Measurements from ENCODE around the gene GLT1D1.
"Not testable (repeated sequence)": the region's sequence is repeated elsewhere in the genome, so short reads cannot be mapped to it uniquely, and the experiment has no call there.

The GLT1D1 gene

GRCh38 chr12:128820723-128821432, 32.4 kb upstream of the GLT1D1 start:
- DNase-seq (ENCODE audit: low read depth) = no peak

DNA sequence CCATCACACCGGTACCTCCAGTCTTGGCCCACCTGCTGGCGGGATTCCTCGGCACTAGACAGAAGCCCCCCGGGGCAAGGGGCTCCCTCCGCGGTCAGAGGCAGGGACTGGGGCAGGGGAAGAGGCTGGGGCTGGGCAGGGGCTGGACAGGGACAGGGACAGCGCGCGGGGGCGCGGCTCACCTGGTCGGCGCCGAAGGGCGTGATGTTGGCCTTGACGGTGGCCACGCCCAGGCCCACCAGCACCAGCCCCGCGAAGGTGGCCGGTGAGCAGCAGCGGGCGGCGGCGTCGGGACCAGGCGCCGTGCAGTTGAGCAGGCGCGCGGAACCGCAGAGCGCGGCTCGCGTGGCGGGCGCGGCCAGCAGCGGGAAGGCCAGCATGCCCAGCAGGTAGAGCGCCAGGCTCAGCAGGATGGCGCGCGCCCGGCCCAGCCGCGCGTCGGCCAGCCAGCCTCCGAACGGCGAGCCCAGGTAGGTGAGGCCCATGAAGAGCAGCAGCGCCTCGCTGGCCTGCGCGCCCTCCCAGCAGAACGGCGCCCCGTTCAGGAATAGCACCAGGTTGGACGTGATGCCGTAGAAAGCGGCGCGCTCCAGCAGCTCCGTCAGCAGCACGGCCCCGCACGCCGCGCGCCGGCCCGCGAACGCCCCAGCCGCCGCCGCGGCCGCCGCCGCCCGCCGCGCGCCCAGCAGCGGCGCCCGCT, 29.9 kb upstream of the GLT1D1 start:
- DNase-seq (ENCODE audit: low read depth) = no peak

- peak; percentile 87 for DNase-seq (ENCODE audit: low read depth)
Measured at GRCh38 chr12:128823916-128824839, 29.1 kb upstream of the GLT1D1 start, which contains the start of gene SLC15A4. Gene SLC15A4, minus strand, starts transcription at chr12:128823958. Its CDS starts 15 bp downstream, at chr12:128823943.

- no peak for DNase-seq (ENCODE audit: low read depth)
Measured at GRCh38 chr12:128825835-128826234, 27.4 kb upstream of the GLT1D1 start.

- DNase-seq (ENCODE audit: low read depth) = no peak
Measured at GRCh38 chr12:128827724-128828123, 25.6 kb upstream of the GLT1D1 start.

- no peak for DNase-seq (ENCODE audit: low read depth)
Measured at GRCh38 chr12:128829861-128830504, 23.3 kb upstream of the GLT1D1 start.

GRCh38 chr12:128830505-128830893, 22.8 kb upstream of the GLT1D1 start:
- no peak for DNase-seq (ENCODE audit: low read depth)

DNA sequence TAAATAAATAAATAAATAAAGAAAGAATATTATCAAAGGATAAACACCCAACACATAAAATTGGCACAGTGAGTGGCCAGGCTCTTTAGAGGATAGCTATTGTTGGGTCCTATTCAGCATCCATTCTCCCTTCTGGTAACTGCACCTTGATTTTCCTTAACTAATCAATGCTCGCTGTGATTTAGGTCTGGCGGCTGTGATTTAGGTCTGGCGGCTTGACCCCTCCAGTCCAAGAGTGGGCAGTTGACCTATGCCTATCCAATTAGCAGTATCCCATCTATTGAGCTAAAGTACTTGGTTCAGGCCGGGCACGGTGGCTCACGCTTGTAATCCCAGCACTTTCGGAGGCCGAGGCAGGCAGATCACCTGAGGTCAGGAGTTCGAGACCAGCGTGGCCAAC, 19.9 kb upstream of the GLT1D1 start:
- no peak for DNase-seq (ENCODE audit: low read depth)

DNA sequence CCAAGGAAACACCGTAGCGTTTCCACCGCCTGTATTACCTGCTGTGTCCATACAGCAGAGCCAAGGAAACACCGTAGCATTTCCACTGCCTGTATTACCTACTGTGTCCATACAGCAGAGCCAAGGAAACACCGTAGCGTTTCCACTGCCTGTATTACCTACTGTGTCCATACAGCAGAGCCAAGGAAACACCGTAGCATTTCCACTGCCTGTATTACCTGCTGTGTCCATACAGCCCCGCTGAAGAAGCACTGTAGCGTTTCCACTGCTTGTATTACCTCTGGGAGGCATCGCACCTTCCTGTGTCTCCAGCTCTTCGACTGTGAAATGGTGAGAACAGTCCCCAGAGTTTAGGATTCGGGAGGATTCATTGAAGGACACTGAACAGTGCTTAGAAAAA, 13.4 kb upstream of the GLT1D1 start:
- DNase-seq (ENCODE audit: low read depth) = not testable (repeated sequence)

DNA sequence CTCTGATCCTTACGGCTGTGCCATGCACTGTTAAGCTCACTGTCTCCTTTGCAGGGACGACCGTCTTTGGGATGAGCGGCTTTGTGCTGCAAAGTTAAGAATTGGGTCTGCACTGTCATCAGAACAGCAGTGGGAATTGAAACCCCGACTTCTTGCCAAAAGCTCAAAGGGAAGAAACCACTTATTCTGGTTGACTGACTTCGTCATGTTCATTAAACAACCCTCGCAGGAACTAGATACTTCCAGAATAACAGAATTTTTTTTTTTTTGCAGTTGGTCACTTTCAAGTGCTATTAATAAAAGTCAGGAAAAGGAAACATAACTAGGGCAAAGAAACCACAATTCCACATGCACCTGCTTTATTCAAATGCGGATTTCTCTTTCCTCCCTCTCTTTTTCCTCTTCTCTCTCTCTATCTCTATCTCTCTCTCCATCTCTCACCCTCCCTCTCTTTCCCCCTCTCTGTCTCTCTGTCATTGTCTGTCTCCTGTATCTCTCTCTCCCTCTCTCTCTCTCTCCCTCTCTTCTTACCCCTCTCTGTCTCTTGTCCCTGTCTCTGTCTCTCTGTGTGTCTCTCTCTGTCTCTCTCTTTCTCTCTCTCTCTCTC, 12.3 kb upstream of the GLT1D1 start:
- DNase-seq (ENCODE audit: low read depth) = no peak

DNA sequence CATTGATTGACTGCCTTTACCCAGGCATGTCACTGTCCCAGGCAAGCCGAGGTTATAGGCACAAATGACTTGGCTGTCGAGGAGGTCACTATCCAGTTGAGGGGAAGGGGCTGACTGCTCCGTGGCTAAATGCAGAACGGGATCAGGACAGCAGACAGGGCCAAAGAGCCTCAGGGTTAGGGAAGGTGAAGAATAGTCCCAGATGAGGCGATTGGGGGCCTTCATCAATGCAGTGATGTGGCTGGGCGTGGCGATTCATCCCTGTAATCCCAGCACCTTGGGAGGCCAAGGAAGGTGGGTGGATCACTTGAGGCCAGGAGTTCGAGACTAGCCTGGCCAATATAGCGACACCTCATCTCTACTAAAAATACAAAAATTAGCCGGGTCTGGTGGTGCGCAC, 10.7 kb upstream of the GLT1D1 start:
- no peak for DNase-seq (ENCODE audit: low read depth)

GRCh38 chr12:128843538-128843937, 9.7 kb upstream of the GLT1D1 start:
- no peak for DNase-seq (ENCODE audit: low read depth)

GRCh38 chr12:128844031-128844635, 9.1 kb upstream of the GLT1D1 start:
- no peak for DNase-seq (ENCODE audit: low read depth)

- not testable (repeated sequence) for DNase-seq (ENCODE audit: low read depth)
Measured at GRCh38 chr12:128846671-128847070, 6.6 kb upstream of the GLT1D1 start.

GRCh38 chr12:128848371-128848770, 4.9 kb upstream of the GLT1D1 start:
- DNase-seq (ENCODE audit: low read depth) = no peak

DNA sequence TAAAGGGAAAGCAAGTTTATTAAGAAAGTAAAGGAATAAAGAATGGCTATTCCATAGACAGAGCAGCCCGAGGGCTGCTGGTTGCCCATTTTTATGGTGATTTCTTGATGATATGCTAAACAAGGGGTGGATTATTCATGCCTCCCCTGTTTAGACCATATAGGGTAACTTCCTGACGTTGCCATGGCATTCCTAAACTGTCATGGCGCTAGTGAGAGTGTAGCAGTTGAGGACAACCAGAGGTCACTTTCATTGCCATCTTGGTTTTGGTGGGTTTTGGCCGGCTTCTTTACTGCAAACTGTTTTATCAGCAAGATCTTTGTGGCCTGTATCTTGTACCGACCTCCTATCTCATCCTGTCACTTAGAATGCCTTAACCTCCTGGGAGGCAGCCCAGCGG, 3.5 kb upstream of the GLT1D1 start:
- not testable (repeated sequence) for DNase-seq (ENCODE audit: low read depth)

- no peak for DNase-seq (ENCODE audit: low read depth)
Measured at GRCh38 chr12:128850400-128850799, 2.9 kb upstream of the GLT1D1 start.

DNA sequence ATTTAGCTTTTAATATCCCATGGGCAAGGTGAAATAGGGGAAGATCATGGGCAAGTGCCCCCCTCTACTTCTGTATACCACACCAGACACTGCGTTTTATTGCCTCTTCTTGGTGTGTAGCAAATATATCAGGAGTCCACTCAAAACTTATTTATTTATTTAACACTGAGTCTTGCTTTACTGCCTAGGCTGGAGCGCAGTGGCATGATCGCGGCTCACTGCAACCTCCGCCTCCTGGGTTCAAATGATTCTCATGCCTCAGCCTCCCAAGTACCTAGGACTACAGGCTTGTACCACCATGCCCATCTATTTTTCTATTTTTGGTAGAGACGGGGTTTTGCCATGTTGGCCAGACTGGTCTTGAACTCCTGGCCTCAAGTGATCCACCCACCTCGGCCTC, 1.8 kb upstream of the GLT1D1 start:
- DNase-seq (ENCODE audit: low read depth) = not testable (repeated sequence)

GRCh38 chr12:128852026-128852698, 1.1 kb upstream of the GLT1D1 start:
- DNase-seq (ENCODE audit: low read depth) = no peak

DNA sequence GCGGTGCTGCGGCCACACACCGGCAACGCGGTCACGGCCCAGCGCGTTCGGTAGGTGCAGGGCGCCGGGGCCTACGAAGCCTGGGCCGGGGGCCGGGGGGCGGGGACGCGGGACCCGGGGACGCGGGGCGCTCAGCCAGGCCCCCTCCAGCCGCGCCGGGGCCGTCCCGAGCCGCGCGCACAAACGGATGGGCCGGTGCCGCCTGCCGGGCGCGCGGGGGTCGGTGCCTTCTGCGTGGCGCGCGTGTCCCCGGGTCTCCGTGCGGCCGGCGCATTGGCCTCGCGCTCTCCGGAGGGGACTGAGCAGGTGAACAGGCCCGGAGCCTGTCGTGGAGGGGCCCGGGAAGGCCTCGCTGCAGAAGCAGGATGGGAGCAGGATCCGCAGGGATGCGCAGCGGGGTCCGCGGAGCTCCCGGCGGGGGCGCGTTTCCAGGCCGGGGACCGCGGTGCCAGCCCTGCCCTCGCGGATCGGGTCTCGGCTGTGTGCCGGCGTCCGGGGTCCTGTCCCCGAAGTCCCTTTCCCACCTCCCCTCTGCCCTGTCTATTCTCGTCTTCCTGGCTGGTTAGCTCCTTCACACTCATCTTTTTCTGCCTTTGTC, 421 bp downstream of the GLT1D1 start:
- no peak for DNase-seq (ENCODE audit: low read depth)
